Embryonic facial prominence (tissue), 1 donor: Measurements from ENCODE around the gene DNAJB5.
"Not testable (repeated sequence)": the region's sequence is repeated elsewhere in the genome, so short reads cannot be mapped to it uniquely, and the experiment has no call there.

Experiments used
- DNase-seq: peaks from one replicate; pipeline ENCODE4 v3.0.0-alpha.2; 2016; ENCODE audit errors: extremely low spot score

Gene DNAJB5

GRCh38 chr9:35000535-35001284 is 11.2 kb downstream of the DNAJB5 start:
- DNase-seq = no peak

DNA sequence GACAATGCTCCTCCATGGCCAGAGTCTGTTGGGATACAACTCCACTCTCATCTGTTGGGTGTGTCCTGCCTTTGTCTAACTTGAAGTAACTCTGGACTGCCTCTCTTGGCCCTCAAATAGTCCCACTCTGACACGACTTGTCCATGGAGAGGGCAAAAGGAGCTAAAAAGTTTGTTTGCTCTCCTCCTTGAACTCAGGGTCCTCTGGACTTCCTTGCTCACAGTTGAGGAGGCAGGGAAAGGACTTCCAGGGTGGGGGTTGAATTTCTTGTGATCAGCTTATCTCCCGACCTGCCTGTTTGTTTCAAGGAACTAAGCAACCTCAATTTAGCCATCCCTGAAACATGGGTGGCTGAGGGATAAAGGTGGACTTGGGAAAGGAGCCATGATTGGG is 11.7 kb downstream of the DNAJB5 start:
- DNase-seq = no peak

- DNase-seq = no peak
These were observed 12.4 kb downstream of the DNAJB5 start for GRCh38 chr9:35001803-35002502.

- no peak for DNase-seq
These were observed 13.1 kb downstream of the DNAJB5 start for GRCh38 chr9:35002623-35003022.

GRCh38 chr9:35004299-35004698 is 14.8 kb downstream of the DNAJB5 start:
- DNase-seq = not testable (repeated sequence)

DNA sequence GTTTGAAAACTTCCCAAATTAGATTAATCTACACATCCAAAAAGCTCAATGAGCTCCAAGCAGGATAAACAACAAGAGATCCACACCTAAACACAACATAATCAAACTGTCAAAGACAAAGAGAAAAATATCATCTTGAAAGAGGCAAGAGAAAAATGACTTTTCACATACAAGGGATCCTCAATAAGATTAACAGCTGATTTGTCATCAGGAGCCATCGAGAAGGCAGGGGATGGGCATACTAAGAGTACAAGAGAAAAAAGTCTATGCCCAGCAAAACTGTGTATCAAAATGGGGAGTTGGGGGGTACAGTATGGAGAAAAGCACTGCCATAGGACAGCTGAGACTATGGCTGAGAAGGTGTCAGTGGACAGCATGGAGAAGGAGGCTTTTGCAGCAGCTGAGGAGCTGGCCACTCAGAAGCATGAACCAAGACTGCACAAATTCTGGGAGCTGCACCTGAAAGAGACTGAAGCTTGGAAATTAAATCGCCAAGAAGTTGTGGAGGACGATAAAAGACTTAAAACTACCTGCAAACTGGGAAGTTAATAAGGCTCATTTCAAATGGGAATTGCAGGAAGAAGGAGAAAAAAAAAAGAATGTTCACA is 20.9 kb downstream of the DNAJB5 start:
- no peak for DNase-seq

DNA sequence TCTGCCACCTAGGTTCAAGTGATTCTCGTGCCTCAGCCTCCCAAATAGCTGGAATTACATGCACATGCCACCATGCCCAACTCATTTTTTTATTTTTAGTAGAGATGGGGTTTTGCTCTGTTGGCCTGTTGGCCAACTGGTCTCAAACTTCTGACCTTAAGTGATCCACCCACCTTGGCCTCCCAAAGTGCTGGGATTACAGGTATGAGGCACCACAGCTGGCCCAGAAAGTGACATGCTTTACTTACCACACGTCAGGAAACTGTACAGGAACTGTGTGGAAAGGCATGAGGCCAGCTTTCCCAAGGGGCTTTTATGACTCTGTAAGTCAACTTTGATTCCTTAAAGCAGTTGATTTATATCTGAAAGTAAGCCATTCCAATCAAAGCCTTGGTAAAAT is 25.0 kb downstream of the DNAJB5 start:
- no peak for DNase-seq

GRCh38 chr9:35023443-35023842 is 33.9 kb downstream of the DNAJB5 start:
- DNase-seq = not testable (repeated sequence)

GRCh38 chr9:35026671-35027070 is 37.1 kb downstream of the DNAJB5 start:
- no peak for DNase-seq

DNA sequence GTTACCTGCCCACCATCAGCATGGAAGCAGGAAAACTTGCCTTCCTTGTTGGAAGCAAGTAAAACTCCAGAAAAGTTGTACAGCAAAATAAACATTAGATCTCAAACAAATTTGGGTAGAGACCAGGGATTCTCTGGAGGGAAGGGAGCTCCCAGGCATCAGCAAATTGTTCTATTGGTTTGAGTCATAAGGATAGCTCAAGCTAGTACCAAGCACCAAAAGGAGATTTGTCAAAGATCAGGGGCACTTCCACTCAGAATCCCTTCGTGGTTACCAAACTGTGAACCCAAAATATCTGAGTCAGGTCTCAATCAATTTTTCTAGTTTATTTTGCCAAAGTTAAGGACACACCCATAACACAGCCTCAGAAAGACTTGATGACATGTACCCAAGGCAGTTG is 37.8 kb downstream of the DNAJB5 start:
- DNase-seq = no peak

DNA sequence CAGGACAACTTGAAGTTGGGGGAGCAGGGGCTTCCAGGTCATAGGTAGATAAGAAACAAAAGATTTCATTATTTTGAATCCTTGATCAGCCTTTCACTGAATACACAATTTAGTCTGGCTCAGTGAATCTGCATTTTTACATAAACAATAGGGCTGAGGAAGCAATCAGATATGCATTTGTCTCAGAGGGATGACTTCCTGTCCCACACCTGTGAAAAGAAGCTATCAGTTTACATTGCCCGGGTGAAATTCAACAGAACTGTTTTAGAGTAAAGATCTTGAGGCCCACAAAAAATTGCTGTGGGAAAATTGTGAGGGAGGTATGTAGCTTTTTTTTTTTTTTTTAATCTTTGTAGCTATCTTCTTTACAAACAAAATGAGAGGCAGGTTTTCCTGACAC is 38.3 kb downstream of the DNAJB5 start:
- no peak for DNase-seq

DNA sequence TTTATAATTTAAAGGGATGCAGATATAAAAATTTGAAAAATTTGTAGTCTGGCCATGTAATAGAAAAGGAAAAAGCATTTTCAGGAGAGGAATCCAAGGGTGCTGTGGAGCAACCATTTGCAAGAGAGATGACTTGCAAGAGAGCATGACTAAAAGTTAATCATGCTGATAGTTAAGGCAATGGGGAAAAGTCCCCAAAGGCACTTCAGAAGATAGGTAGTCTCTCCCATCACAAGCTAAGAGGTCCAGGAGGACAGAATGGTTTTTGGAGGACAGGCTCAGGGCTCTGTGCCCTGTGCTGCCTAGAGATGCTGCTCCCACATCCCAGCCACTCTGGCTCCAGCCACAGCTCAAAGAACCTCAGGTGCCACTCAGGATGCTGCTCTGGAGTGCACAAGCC is 38.8 kb downstream of the DNAJB5 start:
- no peak for DNase-seq

- DNase-seq = no peak
These were observed 39.7 kb downstream of the DNAJB5 start for GRCh38 chr9:35029241-35029640.

- no peak for DNase-seq
These were observed 40.3 kb downstream of the DNAJB5 start for GRCh38 chr9:35029852-35030251.

GRCh38 chr9:35033101-35033500 is 43.6 kb downstream of the DNAJB5 start:
- no peak for DNase-seq

DNA sequence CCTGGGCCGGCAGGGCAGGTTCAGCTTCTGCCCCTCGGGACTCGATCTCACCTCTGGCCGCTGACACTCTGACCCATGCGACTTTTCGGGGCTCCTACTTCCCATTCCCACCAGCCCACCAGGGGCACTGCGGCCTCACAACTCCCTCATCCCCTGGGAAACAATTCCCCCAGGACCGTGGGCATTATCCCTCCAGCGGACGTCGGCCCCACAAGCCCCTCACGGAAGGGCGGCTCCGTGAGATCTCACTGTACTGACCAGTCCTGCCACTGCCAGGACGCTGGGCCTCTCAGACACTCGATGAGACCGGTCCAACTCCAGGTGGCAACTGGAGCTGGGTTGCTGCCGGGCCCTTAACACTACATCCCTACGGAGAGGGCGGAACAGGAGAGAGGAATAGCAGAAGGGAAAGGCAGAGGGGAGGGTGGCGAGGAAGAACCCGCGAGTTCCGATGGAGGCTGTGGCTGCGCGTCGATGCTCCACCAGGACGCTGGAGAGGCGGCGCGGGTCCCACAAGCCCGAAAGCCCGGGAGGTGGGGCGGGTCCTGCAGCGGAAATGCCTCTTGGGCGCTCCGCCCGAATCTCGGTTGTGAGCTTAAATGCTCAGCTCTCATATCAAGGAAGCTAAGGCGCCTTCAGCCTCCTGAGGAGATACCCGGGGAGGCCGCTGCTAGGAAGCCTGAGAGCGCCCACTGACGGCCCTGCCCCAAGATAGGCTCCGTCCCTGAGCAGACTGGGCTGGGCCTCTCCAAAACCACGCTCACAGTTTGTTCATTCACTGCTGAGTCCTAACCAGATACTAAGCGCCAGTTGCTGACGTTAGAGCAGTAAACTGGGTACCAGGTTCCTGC is 46.5 kb downstream of the DNAJB5 start:
- DNase-seq = no peak

- no peak for DNase-seq
These were observed 52.6 kb downstream of the DNAJB5 start for GRCh38 chr9:35042081-35042604.

DNA sequence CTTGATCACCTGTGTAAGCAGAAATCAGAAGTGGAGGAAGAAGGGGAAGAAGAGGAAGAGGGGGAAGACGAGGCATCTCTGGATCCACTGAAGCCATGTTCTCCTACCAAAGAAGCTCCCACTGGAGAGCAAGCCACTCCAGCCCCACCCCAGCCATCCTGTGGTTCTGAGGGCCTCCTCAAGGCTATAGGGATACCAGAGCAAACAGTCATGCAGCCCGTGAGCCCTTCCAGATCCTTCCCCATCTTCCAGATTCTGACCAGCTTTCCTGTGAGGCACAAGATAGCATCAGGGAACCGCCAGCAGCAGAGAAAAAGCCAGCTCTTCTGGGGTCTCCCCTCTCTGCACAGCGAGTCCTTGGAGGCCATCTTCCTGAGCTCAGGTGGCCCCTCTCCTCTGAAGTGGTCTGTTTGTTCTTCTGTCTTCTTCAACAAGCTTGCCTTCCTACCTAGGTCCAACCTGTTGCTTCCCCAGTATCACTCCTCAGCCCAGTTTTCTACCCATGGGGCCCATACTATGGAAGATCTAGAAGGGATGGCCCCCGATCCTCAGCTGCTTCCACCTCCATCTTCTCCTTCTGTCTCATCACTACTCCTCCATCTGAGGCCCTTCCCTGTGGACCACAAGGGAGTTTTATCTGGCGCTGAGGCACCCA is 53.5 kb downstream of the DNAJB5 start:
- no peak for DNase-seq

DNA sequence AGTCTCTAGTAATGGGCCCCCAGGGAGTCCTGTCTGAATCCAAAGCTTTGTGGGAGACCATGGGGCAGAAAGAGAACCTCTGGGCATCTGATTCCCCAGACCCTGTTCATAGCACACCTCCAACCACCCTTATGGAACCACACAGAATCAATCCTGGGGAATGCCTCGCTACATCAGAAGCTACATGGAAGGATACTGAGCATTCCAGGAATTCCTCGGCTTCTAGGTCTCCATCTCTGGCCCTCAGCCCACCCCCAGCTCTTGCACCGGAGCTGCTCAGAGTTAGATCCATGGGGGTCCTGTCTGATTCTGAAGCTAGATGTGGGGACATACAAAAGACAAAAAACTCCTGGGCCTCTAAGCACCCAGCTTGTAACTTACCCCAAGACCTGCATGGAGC is 54.5 kb downstream of the DNAJB5 start:
- DNase-seq = no peak
